Vagina (tissue), 2 donors: ENCODE data around the gene FAM20B. TPM values are rescaled to one million over a fixed set of nuclear protein-coding genes. Genes with fewer than 3 reads are reported as not detected.

Experiments used
- DNase-seq, 2 donors: peaks; one replicate each; pipeline ENCODE4 v3.0.0-alpha.2; 2017; ENCODE audit errors: extremely low spot score in 2 of 2
- H3K27ac ChIP-seq: fragments of 200-600 bp; sonication (generic); one replicate; pipeline ENCODE4 v1.5.1; 2019
- H3K27me3 ChIP-seq: fragments of 200-600 bp; sonication (generic); one replicate; pipeline ENCODE4 v1.5.1; 2019
- H3K36me3 ChIP-seq, 2 donors: fragments of 200-600 bp; sonication (generic); one replicate each; pipeline ENCODE4 v1.5.1; 2017 to 2019
- H3K4me1 ChIP-seq: fragments of 200-600 bp; sonication (generic); one replicate; pipeline ENCODE4 v1.5.1; 2019
- H3K4me3 ChIP-seq, 2 donors: fragments of 200-600 bp; sonication (generic); 1 replicate in 1 of 2; 2 replicates in 1 of 2; pipeline ENCODE4 v1.5.1; 2016 to 2019
- H3K9me3 ChIP-seq: fragments of 200-600 bp; sonication (generic); one replicate; pipeline ENCODE4 v1.5.1; 2019
- POLR2A ChIP-seq, 2 donors: fragments of 450-650 bp; IDR thresholded peaks; one replicate each; pipeline ENCODE4 v1.6.1; 2017; ENCODE audit warnings: antibody characterized with exemption in 2 of 2, mild to moderate bottlenecking in 2 of 2, moderate library complexity in 2 of 2
- POLR2AphosphoS5 ChIP-seq, 2 donors: sonication (generic); formaldehyde crosslinking; IDR thresholded peaks; one replicate each; pipeline ENCODE4 v1.9.0; 2017; ENCODE audit warnings: antibody characterized with exemption in 2 of 2, mild to moderate bottlenecking in 2 of 2, low read depth in 1 of 2; ENCODE audit not compliant: insufficient read depth in 1 of 2
- intact Hi-C: fragments of 100-400 bp; cut with DNase I; formaldehyde crosslinking; loops from one replicate; pipeline ENCODE4 v1.15.1; 2023
- total RNA-seq: library from RNA; depleted of rRNA; stranded (reverse); fragments of >200 nt; gene quantifications from one replicate; pipeline ENCODE4 v1.2.3, GENCODE V29; 2016
- TF ChIP-seq, protein P1 (sequence below), 3 experiments: fragments of 450-650 bp in 2 of 3; fragments of 200-600 bp in 1 of 3; sonication (generic) in 1 of 3; IDR thresholded peaks; one replicate each; pipeline ENCODE4 v1.5.1; 2017 to 2019; ENCODE audit warnings: antibody characterized with exemption in 3 of 3, mild to moderate bottlenecking in 2 of 3, moderate library complexity in 2 of 3

Gene FAM20B
- total RNA-seq, 1 donor from 2014 or later, result 19.4 TPM

DNA sequence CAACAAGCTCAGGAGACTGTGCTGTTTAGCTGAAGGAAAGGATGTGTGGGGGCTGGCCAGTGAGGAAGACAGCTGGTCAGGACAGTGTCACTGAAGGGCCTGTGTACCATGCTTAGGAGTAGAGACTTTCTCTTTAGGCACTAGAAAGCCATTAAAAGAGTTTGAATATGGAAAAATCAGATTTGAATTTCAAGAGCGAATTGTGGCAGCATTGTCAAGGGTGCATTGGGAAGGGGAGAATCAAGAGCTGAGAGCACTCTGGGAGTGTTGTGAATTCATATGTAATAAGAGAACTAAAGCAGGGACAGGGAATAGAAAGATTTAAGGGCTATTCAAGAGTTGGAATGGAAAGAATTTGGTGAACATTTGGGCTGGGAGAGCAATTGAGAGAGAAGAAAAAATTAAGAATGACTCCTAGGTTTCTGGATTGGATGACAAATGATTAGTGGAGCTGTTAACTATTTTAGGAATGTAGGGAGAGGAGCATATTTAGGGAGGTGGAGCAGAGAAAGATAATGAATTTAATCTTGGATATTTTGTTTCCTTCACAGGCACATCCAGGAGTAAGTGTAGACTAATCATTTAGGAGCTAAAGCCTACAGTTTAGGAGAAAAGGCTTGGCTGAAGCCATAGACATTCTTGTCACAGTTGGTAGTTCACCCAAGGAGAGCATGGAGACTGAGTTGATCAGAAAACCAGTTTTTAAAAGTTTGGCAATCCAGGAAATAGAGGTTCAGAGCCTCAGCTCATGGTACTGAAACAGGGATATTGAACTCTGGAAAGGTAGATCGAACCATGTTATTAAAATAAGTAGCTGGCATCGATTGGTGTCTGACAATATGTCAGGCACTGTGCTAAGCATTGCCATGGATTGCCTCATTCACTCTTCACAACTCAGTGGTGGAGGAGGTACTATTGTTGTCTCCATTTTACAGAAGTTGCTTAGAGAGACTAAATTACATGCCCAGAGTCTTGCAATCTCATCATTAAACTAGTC is 33.1 kb downstream of the FAM20B start:
- TF ChIP-seq, protein P1, sequence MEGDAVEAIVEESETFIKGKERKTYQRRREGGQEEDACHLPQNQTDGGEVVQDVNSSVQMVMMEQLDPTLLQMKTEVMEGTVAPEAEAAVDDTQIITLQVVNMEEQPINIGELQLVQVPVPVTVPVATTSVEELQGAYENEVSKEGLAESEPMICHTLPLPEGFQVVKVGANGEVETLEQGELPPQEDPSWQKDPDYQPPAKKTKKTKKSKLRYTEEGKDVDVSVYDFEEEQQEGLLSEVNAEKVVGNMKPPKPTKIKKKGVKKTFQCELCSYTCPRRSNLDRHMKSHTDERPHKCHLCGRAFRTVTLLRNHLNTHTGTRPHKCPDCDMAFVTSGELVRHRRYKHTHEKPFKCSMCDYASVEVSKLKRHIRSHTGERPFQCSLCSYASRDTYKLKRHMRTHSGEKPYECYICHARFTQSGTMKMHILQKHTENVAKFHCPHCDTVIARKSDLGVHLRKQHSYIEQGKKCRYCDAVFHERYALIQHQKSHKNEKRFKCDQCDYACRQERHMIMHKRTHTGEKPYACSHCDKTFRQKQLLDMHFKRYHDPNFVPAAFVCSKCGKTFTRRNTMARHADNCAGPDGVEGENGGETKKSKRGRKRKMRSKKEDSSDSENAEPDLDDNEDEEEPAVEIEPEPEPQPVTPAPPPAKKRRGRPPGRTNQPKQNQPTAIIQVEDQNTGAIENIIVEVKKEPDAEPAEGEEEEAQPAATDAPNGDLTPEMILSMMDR (IDR thresholded peaks at IDR 0.05), result no peak
- TF ChIP-seq POLR2A (IDR thresholded peaks at IDR 0.05) (no peak), POLR2AphosphoS5 (IDR thresholded peaks at IDR 0.05; ENCODE audit: insufficient read depth in 1 of 2, low read depth in 1 of 2) (no peak)
- Histone ChIP-seq H3K36me3 (peaks cover 0 to 10% of the 10 kb centered on the region in 2 donors), H3K4me3 (no peak overlapping the region), H3K4me1 (no peaks in the 10 kb centered on the region), H3K27ac (no peak overlapping the region), H3K9me3 (no peaks in the 10 kb centered on the region), H3K27me3 (no peaks in the 10 kb centered on the region)
- no peak for DNase-seq
- intact Hi-C loops, result no loop called here

DNA sequence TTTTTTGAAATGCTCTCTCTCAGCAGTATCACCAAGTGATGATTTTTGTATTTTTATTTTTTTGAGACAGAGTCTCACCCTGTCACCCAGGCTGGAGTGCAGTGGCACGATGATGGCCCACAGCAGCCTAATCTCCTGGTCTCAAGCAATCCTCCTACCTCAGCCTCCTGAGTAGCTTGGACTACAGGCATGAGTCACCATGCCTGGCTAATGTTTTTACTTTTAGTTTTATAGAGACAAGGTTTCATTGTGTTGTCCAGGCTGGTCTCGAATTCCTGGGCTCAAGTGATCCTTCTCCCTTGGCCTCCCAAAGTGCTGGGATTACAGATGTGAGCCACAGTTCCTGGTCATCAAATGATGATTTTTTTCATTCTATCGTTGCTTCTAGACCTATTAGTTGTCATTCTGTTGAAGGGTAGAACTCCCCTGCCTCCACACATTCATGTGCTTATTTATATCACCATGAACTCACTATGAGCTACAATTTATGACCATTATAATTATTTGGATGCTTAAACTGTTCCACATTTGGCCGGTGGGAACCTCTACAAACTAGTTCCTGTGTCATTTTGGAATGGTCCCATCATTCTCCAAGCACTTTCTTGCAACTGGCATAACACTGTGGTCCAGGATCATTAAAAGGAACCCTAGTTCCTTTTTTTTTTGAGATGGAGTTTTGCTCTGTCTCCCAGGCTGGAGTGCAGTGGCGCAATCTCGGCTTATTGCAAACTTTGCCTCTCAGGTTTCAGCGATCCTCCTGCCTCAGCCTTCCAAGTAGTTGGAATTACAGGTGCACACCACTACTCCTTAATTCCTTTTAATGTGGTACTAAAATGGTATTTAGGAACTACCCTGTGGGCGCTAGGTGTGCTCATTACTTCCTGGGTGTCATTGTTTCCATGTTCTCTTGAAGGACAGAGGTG is 35.9 kb downstream of the FAM20B start:
- H3K9me3 ChIP-seq, result no peaks in the 10 kb centered on the region
- H3K36me3 ChIP-seq, result peaks cover 0 to 26% of the 10 kb centered on the region in 2 donors
- DNase-seq, result no peak
- intact Hi-C loops, result no loop called here
- no peaks in the 10 kb centered on the region for H3K4me1 ChIP-seq
- no peak overlapping the region for H3K4me3 ChIP-seq
- no peaks in the 10 kb centered on the region for H3K27me3 ChIP-seq
- no peak overlapping the region for H3K27ac ChIP-seq
- TF ChIP-seq, protein P1 (IDR thresholded peaks at IDR 0.05), result no peak

DNA sequence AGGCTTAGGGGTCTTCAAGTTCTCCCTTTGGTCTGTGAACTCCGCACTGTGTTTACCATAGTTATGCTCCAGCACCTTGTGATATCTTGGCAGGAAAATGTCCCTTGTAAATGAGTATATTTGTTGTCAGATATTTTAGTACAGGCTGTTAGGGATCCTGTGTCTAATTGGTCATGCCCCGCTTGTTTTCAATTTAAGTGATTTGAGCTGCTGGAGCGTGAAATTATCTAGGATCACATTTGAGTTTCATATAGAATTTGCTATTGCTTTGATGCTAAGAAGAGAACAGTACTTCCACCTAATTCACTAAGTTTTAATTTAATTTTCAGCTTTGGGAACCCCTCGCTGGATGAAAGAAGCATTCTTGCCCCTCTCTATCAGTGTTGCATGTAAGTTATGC is 40.8 kb downstream of the FAM20B start:
- no peaks in the 10 kb centered on the region for H3K4me1 ChIP-seq
- H3K9me3 ChIP-seq, result no peaks in the 10 kb centered on the region
- H3K27me3 ChIP-seq, result no peaks in the 10 kb centered on the region
- H3K4me3 ChIP-seq, result no peak overlapping the region
- DNase-seq, result no peak
- H3K36me3 ChIP-seq, result peaks cover 0 to 50% of the 10 kb centered on the region in 2 donors
- intact Hi-C loops, result no loop called here
- no peak for TF ChIP-seq POLR2AphosphoS5 (IDR thresholded peaks at IDR 0.05; ENCODE audit: insufficient read depth in 1 of 2, low read depth in 1 of 2)
- no peak for TF ChIP-seq POLR2A (IDR thresholded peaks at IDR 0.05)
- TF ChIP-seq, protein P1 (IDR thresholded peaks at IDR 0.05), result no peak
- no peak overlapping the region for H3K27ac ChIP-seq

DNA sequence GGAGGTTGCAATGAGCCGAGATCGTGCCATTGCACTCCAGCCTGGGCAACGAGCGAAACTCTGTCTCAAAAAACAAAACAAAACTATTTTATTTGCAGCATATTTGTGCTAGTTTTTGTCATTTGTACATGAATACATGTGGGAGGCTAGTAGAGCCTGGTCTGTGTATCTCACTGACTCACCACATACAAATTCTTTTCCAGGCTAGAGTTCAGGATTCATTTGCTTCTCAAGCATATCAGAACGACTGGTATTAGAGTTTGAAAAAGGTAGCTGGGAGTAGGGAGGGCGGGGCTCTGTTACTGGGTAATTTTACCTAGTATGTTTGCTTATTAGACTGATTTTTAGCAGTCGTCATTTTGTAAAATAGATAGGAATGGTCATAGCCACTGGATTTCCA is 51.7 kb downstream of the FAM20B start:
- H3K27ac ChIP-seq, result no peak overlapping the region
- H3K9me3 ChIP-seq, result no peaks in the 10 kb centered on the region
- DNase-seq, result no peak
- H3K4me1 ChIP-seq, result peaks cover 9% of the 10 kb centered on the region
- no peaks in the 10 kb centered on the region for H3K27me3 ChIP-seq
- intact Hi-C loops, result no loop called here
- TF ChIP-seq, protein P1 (IDR thresholded peaks at IDR 0.05), result no peak
- no peak for TF ChIP-seq POLR2A (IDR thresholded peaks at IDR 0.05)
- H3K4me3 ChIP-seq, result no peak overlapping the region
- H3K36me3 ChIP-seq, result peaks cover 0 to 4% of the 10 kb centered on the region in 2 donors
